ENCODE data around the gene SOX3. TPM values are rescaled to one million over a fixed set of nuclear protein-coding genes. Genes with fewer than 3 reads are reported as not detected.

Gene SOX3
- total RNA-seq, 1 experiment from 2014 or later, result not detected

- intact Hi-C loops (cut with micrococcal nuclease), result no loop called here
Observed at GRCh38 chrX:140510306-140510676, 5.4 kb upstream of the SOX3 start.

GRCh38 chrX:140509468-140510305 is 4.8 kb upstream of the SOX3 start:
- ChIA-PET POLR2A (no interaction called here), CTCF (interaction anchor here (0.5 to 0.6 kb wide), 2 partner anchors 50 to 153 kb away, joined by 3 read pairs; no protein-coding TSS in a partner anchor)
- H3K9me3 Mint-ChIP-seq (ENCODE audit: unreplicated experiment), result no peaks in the 10 kb centered on the region
- no peak for DNase-seq (ENCODE audit: unreplicated experiment)
- H3K36me3 Mint-ChIP-seq (ENCODE audit: insufficient read depth, unreplicated experiment), result no peaks in the 10 kb centered on the region
- H3K27me3 Mint-ChIP-seq (ENCODE audit: insufficient read depth, unreplicated experiment), result no peaks in the 10 kb centered on the region
- no peak overlapping the region for H3K27ac Mint-ChIP-seq (ENCODE audit: low read depth, unreplicated experiment)
- no peak for TF ChIP-seq CTCF (IDR thresholded peaks at IDR 0.05; ENCODE audit: unreplicated experiment)
- H3K4me1 Mint-ChIP-seq (ENCODE audit: insufficient read depth, unreplicated experiment), result peaks cover 6% of the 10 kb centered on the region
- no TSS peak for BruUV-seq (replicated peaks)
- intact Hi-C loops (cut with micrococcal nuclease), result no loop called here
- no peak overlapping the region for H3K4me3 Mint-ChIP-seq (ENCODE audit: unreplicated experiment)

More at GRCh38 chrX:140510306-140510676, 5.4 kb upstream of the SOX3 start:
- Mint-ChIP-seq H3K27ac (ENCODE audit: low read depth, unreplicated experiment) (no peak overlapping the region), H3K4me3 (ENCODE audit: unreplicated experiment) (no peak overlapping the region), H3K4me1 (ENCODE audit: insufficient read depth, unreplicated experiment) (peaks cover 6% of the 10 kb centered on the region), H3K27me3 (ENCODE audit: insufficient read depth, unreplicated experiment) (no peaks in the 10 kb centered on the region), H3K36me3 (ENCODE audit: insufficient read depth, unreplicated experiment) (no peaks in the 10 kb centered on the region), H3K9me3 (ENCODE audit: unreplicated experiment) (no peaks in the 10 kb centered on the region)
- ChIA-PET POLR2A (no interaction called here), CTCF (interaction anchor here (0.6 kb wide), 1 partner anchor 90 kb away, joined by 4 read pairs; no protein-coding TSS in a partner anchor)
- BruUV-seq (replicated peaks), result no TSS peak
- DNase-seq (ENCODE audit: unreplicated experiment), result no peak
- no peak for TF ChIP-seq CTCF (IDR thresholded peaks at IDR 0.05; ENCODE audit: unreplicated experiment)

DNA sequence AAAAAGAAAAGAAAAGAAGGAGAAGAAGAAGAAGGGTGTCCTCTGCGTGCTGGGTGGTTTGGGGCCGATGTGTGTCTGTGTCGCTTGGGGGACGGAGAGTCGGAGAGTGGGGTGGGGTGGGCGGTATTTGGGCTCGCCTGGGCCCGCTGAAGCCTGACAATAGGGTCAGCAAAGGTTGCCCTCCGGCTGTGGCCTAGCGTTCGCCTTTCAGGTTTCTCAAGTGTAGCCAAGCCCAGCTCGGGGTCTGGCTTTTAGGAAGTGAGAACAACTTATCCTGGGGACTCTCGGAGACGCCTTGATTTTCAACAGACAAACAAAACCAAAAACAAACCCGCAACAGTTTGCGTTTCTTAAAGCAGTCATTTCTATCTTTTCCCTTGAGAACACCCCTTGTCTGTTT is 4.1 kb upstream of the SOX3 start:
- no peak for TF ChIP-seq CTCF (IDR thresholded peaks at IDR 0.05; ENCODE audit: unreplicated experiment)
- Mint-ChIP-seq H3K27ac (ENCODE audit: low read depth, unreplicated experiment) (no peak overlapping the region), H3K9me3 (ENCODE audit: unreplicated experiment) (no peaks in the 10 kb centered on the region), H3K4me1 (ENCODE audit: insufficient read depth, unreplicated experiment) (peaks cover 6% of the 10 kb centered on the region), H3K36me3 (ENCODE audit: insufficient read depth, unreplicated experiment) (no peaks in the 10 kb centered on the region), H3K27me3 (ENCODE audit: insufficient read depth, unreplicated experiment) (no peaks in the 10 kb centered on the region), H3K4me3 (ENCODE audit: unreplicated experiment) (no peak overlapping the region)
- no TSS peak for BruUV-seq (replicated peaks)
- POLR2A ChIA-PET, result no interaction called here
- no peak for DNase-seq (ENCODE audit: unreplicated experiment)
- CTCF ChIA-PET, result no interaction called here
- intact Hi-C loops (cut with micrococcal nuclease), result no loop called here

DNA sequence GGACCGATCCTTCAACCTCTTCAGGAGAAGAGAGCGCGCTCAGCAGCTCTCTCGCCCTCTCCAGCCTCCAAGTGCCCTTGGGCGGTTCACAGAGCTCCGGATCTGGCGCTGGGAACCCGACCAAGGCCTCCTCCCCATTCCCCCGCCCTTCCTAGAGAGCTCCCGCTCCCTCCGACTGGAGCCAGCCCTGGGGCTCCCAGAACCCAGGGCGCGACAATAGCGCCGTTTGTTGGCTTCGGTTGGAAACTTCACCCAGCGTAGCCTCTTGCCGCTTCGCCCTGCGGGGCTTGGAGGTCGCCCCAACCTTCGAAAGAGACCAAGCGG is 3.1 kb upstream of the SOX3 start:
- no peaks in the 10 kb centered on the region for H3K36me3 Mint-ChIP-seq (ENCODE audit: insufficient read depth, unreplicated experiment)

More for the DNA sequence above, 3.1 kb upstream of the SOX3 start:
- H3K4me1 Mint-ChIP-seq (ENCODE audit: insufficient read depth, unreplicated experiment), result peaks cover 6% of the 10 kb centered on the region
- no peaks in the 10 kb centered on the region for H3K27me3 Mint-ChIP-seq (ENCODE audit: insufficient read depth, unreplicated experiment)
- no TSS peak for BruUV-seq (replicated peaks)
- ChIA-PET POLR2A (interaction anchor here (1.4 kb wide), 1 partner anchor 15 kb away, joined by 3 read pairs; no protein-coding TSS in a partner anchor), CTCF (interaction anchor here (0.6 kb wide), 1 partner anchor 151 kb away, joined by 4 read pairs; no protein-coding TSS in a partner anchor)
- DNase-seq (ENCODE audit: unreplicated experiment), result no peak
- intact Hi-C loops (cut with micrococcal nuclease), result no loop called here
- H3K27ac Mint-ChIP-seq (ENCODE audit: low read depth, unreplicated experiment), result no peak overlapping the region
- no peak for TF ChIP-seq CTCF (IDR thresholded peaks at IDR 0.05; ENCODE audit: unreplicated experiment)
- no peaks in the 10 kb centered on the region for H3K9me3 Mint-ChIP-seq (ENCODE audit: unreplicated experiment)
- H3K4me3 Mint-ChIP-seq (ENCODE audit: unreplicated experiment), result no peak overlapping the region

Data from MCF 10A (cell line).